A673 (cell line): ENCODE results near the gene PPP5C. TPM values are rescaled to one million over a fixed set of nuclear protein-coding genes. Genes with fewer than 3 reads are reported as not detected.
A peak's percentile ranks its signal among the peaks of the same experiment; 100 is the strongest.

Experiments used
- BruUV-seq: library from RNA; stranded (reverse); fragments of 400-500 nt; replicated peaks from 2 replicates; lab custom pipeline; 2021; lab: Mats Ljungman, UMichigan
- CTCF ChIA-PET: fragments of 300-600 bp; sonication (Branson Sonifier 250); formaldehyde crosslinking; loops from one replicate; lab custom pipeline; 2022; ENCODE audit warnings: antibody characterized with exemption; lab: Charles Lee
- POLR2A ChIA-PET: fragments of 300-600 bp; sonication (Branson Sonifier 250); formaldehyde crosslinking; loops from one replicate; lab custom pipeline; 2022; ENCODE audit warnings: antibody characterized with exemption; ENCODE audit not compliant: low non-redundant PET; lab: Charles Lee
- DNase-seq: peaks from one replicate; pipeline ENCODE4 v3.0.0-alpha.2; 2015; ENCODE audit warnings: low spot score
- H3K27ac ChIP-seq: fragments of 200-600 bp; sonication (generic); 2 replicates; pipeline ENCODE4 v1.5.1; 2016; ENCODE audit warnings: mixed run types, low read depth, mild to moderate bottlenecking, mixed read lengths, antibody characterized with exemption, low read length; ENCODE audit not compliant: poor library complexity, severe bottlenecking
- H3K27me3 ChIP-seq: fragments of 200-600 bp; sonication (generic); replicated peaks from 2 replicates; pipeline ENCODE4 v1.6.1; 2017; ENCODE audit warnings: mixed run types, low read depth, mild to moderate bottlenecking, mixed read lengths, antibody characterized with exemption, low read length; ENCODE audit not compliant: insufficient read depth, poor library complexity
- H3K36me3 ChIP-seq: fragments of 200-600 bp; sonication (generic); 2 replicates; pipeline ENCODE4 v1.6.1; 2016; ENCODE audit warnings: mixed run types, mild to moderate bottlenecking, mixed read lengths, antibody characterized with exemption, low read length; ENCODE audit not compliant: insufficient read depth, poor library complexity, severe bottlenecking
- H3K4me1 ChIP-seq: fragments of 200-600 bp; sonication (generic); 2 replicates; pipeline ENCODE4 v1.6.1; 2017; ENCODE audit warnings: mixed run types, mild to moderate bottlenecking, mixed read lengths, antibody characterized with exemption, low read length; ENCODE audit not compliant: insufficient read depth, poor library complexity, severe bottlenecking
- H3K4me3 ChIP-seq: fragments of 200-600 bp; sonication (generic); 2 replicates; pipeline ENCODE4 v1.5.1; 2016; ENCODE audit warnings: low read depth, mixed run types, mild to moderate bottlenecking, mixed read lengths, low read length; ENCODE audit not compliant: poor library complexity, severe bottlenecking
- H3K9me3 ChIP-seq: fragments of 200-600 bp; sonication (generic); 2 replicates; pipeline ENCODE4 v1.6.1; 2016; ENCODE audit warnings: mixed run types, low read depth, mild to moderate bottlenecking, mixed read lengths, antibody characterized with exemption, low read length; ENCODE audit not compliant: poor library complexity, severe bottlenecking
- EZH2 ChIP-seq: fragments of 200-600 bp; sonication (generic); IDR thresholded peaks from 2 replicates; pipeline ENCODE4 v1.6.1; 2017; ENCODE audit warnings: borderline replicate concordance, low read depth, mild to moderate bottlenecking, mixed read lengths, antibody characterized with exemption, low read length; ENCODE audit not compliant: poor library complexity, severe bottlenecking
- intact Hi-C: fragments of 100-400 bp; cut with micrococcal nuclease; formaldehyde crosslinking; loops from one replicate; pipeline ENCODE4 v1.10.0; 2022; ENCODE audit not compliant: unreplicated experiment
- total RNA-seq: library from RNA; stranded (reverse); gene quantifications from 2 replicates; pipeline ENCODE4 v1.2.3, GENCODE V29; 2021
- TF ChIP-seq, protein P1 (sequence below): fragments of 300-800, 200-600 bp; sonication (generic); conservative IDR thresholded peaks from 2 replicates; pipeline ENCODE4 v1.5.1; 2017; ENCODE audit warnings: low read depth, mild to moderate bottlenecking, antibody characterized with exemption, low read length, moderate library complexity, mixed read lengths

The PPP5C gene
- total RNA-seq, 1 experiment from 2014 or later, result 164 TPM

DNA sequence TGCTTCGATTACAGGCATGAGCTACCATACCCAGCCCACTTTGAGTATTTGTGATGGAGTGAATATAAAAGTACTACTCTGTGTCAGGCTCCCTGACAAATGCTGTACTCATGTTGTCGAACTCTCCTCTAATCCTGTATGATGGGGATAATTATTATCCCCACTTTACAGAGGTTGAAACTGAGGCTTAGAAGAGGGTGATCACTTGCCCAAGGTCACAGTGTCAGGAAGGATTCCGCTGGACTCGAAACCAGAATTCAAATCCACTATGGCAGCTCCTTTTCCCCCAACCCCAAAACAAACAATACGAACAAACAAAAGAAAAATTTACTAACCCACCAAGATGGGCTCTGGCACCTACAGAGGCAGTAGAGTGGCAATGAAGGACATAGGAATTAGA, 1.7 kb upstream of the PPP5C start:
- ChIA-PET POLR2A (no interaction called here), CTCF (no interaction called here)
- Histone ChIP-seq H3K36me3 (no peaks in the 10 kb centered on the region), H3K4me3 (no peak overlapping the region), H3K27me3 (no peaks in the 10 kb centered on the region), H3K9me3 (no peaks in the 10 kb centered on the region), H3K4me1 (peaks cover 11% of the 10 kb centered on the region), H3K27ac (no peak overlapping the region)
- intact Hi-C loops, result no loop called here
- no peak for DNase-seq
- BruUV-seq, result no TSS peak
- TF ChIP-seq, protein P1, sequence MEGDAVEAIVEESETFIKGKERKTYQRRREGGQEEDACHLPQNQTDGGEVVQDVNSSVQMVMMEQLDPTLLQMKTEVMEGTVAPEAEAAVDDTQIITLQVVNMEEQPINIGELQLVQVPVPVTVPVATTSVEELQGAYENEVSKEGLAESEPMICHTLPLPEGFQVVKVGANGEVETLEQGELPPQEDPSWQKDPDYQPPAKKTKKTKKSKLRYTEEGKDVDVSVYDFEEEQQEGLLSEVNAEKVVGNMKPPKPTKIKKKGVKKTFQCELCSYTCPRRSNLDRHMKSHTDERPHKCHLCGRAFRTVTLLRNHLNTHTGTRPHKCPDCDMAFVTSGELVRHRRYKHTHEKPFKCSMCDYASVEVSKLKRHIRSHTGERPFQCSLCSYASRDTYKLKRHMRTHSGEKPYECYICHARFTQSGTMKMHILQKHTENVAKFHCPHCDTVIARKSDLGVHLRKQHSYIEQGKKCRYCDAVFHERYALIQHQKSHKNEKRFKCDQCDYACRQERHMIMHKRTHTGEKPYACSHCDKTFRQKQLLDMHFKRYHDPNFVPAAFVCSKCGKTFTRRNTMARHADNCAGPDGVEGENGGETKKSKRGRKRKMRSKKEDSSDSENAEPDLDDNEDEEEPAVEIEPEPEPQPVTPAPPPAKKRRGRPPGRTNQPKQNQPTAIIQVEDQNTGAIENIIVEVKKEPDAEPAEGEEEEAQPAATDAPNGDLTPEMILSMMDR, result no peak
- TF ChIP-seq EZH2, result no peak

DNA sequence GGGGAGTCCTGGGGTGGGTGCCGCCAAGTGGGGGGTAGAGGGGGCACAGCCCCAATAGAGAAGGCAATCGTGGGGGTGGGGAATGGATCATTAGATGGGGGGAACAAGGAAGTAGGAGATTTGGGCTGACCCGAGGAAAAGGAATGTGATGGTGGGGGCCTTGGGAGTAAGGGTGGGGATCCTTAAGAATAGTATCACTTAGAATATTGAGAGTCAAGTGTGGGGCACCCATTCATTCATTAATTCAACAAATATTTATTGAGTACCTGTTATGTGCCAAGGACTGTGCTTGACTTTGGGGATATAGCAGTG, 641 bp downstream of the PPP5C start:
- CTCF ChIA-PET, result interaction anchor here (0.5 kb wide), 1 partner anchor 53 kb away, joined by 5 read pairs; no protein-coding TSS in a partner anchor
- BruUV-seq, result no TSS peak
- POLR2A ChIA-PET, result no interaction called here
- H3K36me3 ChIP-seq, result no peaks in the 10 kb centered on the region
- H3K27me3 ChIP-seq, result no peaks in the 10 kb centered on the region
- no peak for DNase-seq
- TF ChIP-seq EZH2, result no peak
- TF ChIP-seq, protein P1, result peak; percentile 20; the same call in 1 of the 2 replicates
- H3K4me1 ChIP-seq, result peaks cover 20% of the 10 kb centered on the region
- H3K9me3 ChIP-seq, result no peaks in the 10 kb centered on the region
- intact Hi-C loops, result no loop called here
- peak overlapping the region; percentile 92 for H3K27ac ChIP-seq
- H3K4me3 ChIP-seq, result peak overlapping the region; percentile 95

DNA sequence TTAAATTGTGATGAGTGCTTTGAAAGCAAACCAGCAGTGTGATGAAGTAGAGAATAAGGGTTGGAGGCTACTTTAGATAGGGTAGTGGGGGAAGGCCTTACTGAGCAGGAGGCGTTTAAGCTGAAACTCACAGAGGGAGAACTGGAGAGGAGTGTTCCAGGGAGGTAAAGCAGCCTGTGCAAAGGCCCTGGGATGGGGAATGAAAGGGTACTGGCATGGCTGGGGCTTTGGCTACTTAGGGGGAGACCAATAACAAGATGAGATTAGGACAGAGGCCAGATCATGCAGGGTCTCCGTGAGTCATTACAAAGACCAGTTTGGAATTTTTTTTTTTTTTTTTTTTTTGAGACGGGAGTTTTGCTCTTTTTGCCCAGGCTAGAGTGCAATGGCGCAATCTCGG, 1.1 kb downstream of the PPP5C start:
- CTCF ChIA-PET, result interaction anchor here (0.5 to 0.7 kb wide), 2 partner anchors 52 to 178 kb away, joined by 3 to 5 read pairs; no protein-coding TSS in a partner anchor
- H3K27ac ChIP-seq, result no peak overlapping the region
- no peaks in the 10 kb centered on the region for H3K36me3 ChIP-seq
- H3K9me3 ChIP-seq, result no peaks in the 10 kb centered on the region
- peaks cover 20% of the 10 kb centered on the region for H3K4me1 ChIP-seq
- H3K4me3 ChIP-seq, result peak overlapping the region; percentile 95
- no peaks in the 10 kb centered on the region for H3K27me3 ChIP-seq
- BruUV-seq, result no TSS peak
- TF ChIP-seq, protein P1, result no peak
- TF ChIP-seq EZH2, result no peak
- no peak for DNase-seq
- POLR2A ChIA-PET, result no interaction called here
- intact Hi-C loops, result no loop called here
